PC-9 (cell line): ENCODE measurements around the gene CITED4. TPM values are rescaled to one million over a fixed set of nuclear protein-coding genes. Genes with fewer than 3 reads are reported as not detected.

Experiments used
- Bru-seq: library from RNA; stranded (reverse); fragments of 400-500 nt; gene quantifications from one replicate; lab custom pipeline; 2021; lab: Mats Ljungman, UMichigan
- BruChase-seq, 2 experiments: library from RNA; stranded (reverse); fragments of 400-500 nt; gene quantifications; one replicate each; lab custom pipeline; 2021; lab: Mats Ljungman, UMichigan
- BruUV-seq: library from RNA; stranded (reverse); fragments of 400-500 nt; replicated peaks from 2 replicates; lab custom pipeline; 2021; lab: Mats Ljungman, UMichigan
- CTCF ChIA-PET: fragments of 300-600 bp; sonication (Branson Sonifier 250); formaldehyde crosslinking; loops from one replicate; lab custom pipeline; 2022; ENCODE audit warnings: antibody characterized with exemption; lab: Charles Lee
- POLR2A ChIA-PET: fragments of 300-600 bp; sonication (Branson Sonifier 250); formaldehyde crosslinking; loops from one replicate; lab custom pipeline; 2022; ENCODE audit warnings: antibody characterized with exemption; ENCODE audit not compliant: unreplicated experiment; lab: Charles Lee
- DNase-seq, 2 experiments: peaks; one replicate each; pipeline versions ENCODE4 v3.0.0 to v3.0.0-alpha.2; 2015 to 2022; ENCODE audit warnings: mixed read lengths in 1 of 2
- H2AFZ ChIP-seq: fragments of 200-600 bp; sonication (generic); 2 replicates; pipeline ENCODE4 v1.8.1; 2017; ENCODE audit warnings: antibody characterized with exemption
- H3F3A ChIP-seq: fragments of 200-600 bp; sonication (generic); 2 replicates; pipeline ENCODE4 v1.8.1; 2017; ENCODE audit warnings: antibody characterized with exemption, mild to moderate bottlenecking, low read depth; ENCODE audit not compliant: insufficient read depth
- H3K27ac ChIP-seq: fragments of 200-600 bp; sonication (generic); 2 replicates; pipeline ENCODE4 v1.6.1; 2016; ENCODE audit warnings: mixed run types
- H3K27me3 ChIP-seq: fragments of 200-600 bp; sonication (generic); 2 replicates; pipeline ENCODE4 v1.6.1; 2016; ENCODE audit warnings: low read depth, mixed run types; ENCODE audit not compliant: insufficient read depth
- H3K36me3 ChIP-seq: fragments of 200-600 bp; sonication (generic); 2 replicates; pipeline ENCODE4 v1.6.1; 2016; ENCODE audit warnings: low read depth, mixed run types
- H3K4me1 ChIP-seq: fragments of 200-600 bp; sonication (generic); replicated peaks from 2 replicates; pipeline ENCODE4 v1.6.1; 2016; ENCODE audit warnings: mixed run types; ENCODE audit not compliant: insufficient read depth
- H3K4me2 ChIP-seq: fragments of 200-600 bp; sonication (generic); 2 replicates; pipeline ENCODE4 v1.6.1; 2017; ENCODE audit warnings: mixed run types
- H3K4me3 ChIP-seq: fragments of 200-600 bp; sonication (generic); 2 replicates; pipeline ENCODE4 v1.6.1; 2016; ENCODE audit warnings: mixed run types
- H3K79me2 ChIP-seq: fragments of 200-600 bp; sonication (generic); 2 replicates; pipeline ENCODE4 v1.6.1; 2017; ENCODE audit warnings: low read depth, mixed run types
- H3K9me2 ChIP-seq: fragments of 200-600 bp; sonication (generic); 2 replicates; pipeline ENCODE4 v1.8.1; 2017; ENCODE audit warnings: mild to moderate bottlenecking; ENCODE audit not compliant: insufficient read depth
- H3K9me3 ChIP-seq: fragments of 200-600 bp; sonication (generic); 2 replicates; pipeline ENCODE4 v1.8.1; 2016; ENCODE audit warnings: low read depth; ENCODE audit not compliant: insufficient read depth
- H4K20me1 ChIP-seq: fragments of 200-600 bp; sonication (generic); 2 replicates; pipeline ENCODE4 v1.8.1; 2017; ENCODE audit not compliant: insufficient read depth
- EZH2 ChIP-seq: fragments of 200-600 bp; sonication (generic); IDR thresholded peaks from 2 replicates; pipeline ENCODE4 v1.8.0; 2017; ENCODE audit warnings: antibody characterized with exemption, low read depth
- intact Hi-C: fragments of 100-400 bp; cut with micrococcal nuclease; formaldehyde crosslinking; loops from one replicate; pipeline ENCODE4 v1.10.0; 2022; ENCODE audit not compliant: unreplicated experiment
- long read RNA-seq: library from polyadenylated mRNA; stranded (forward); transcript quantifications from one replicate; pipeline ENCODE4 v2.0.0, GENCODE V29; 2022
- total RNA-seq: library from RNA; stranded (reverse); gene quantifications from 2 replicates; pipeline ENCODE4 v1.2.3, GENCODE V29; 2021
- TF ChIP-seq, protein P1 (sequence below): fragments of 200-600 bp; sonication (generic); conservative IDR thresholded peaks from 2 replicates; pipeline ENCODE4 v1.6.1; 2017; ENCODE audit warnings: mixed run types, antibody characterized with exemption, mild to moderate bottlenecking, moderate library complexity

Gene CITED4, protein sequence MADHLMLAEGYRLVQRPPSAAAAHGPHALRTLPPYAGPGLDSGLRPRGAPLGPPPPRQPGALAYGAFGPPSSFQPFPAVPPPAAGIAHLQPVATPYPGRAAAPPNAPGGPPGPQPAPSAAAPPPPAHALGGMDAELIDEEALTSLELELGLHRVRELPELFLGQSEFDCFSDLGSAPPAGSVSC
- total RNA-seq: 67.5 and 98.2 TPM in 2 replicates
- Bru-seq, nascent RNA: percentile 82 among the genes with signal in this experiment
- percentile 93 among the genes with signal in this experiment for BruChase-seq, experiment 1, labeled RNA remaining after a 2-hour chase
- percentile 93 among the genes with signal in this experiment for BruChase-seq, experiment 2, labeled RNA remaining after a 6-hour chase
- long read RNA-seq, transcript CITED4-201 (1 exons, 1,316 nt): major isoform, 202 of 202 reads
- long read RNA-seq, partial matches to known transcripts: 0 of 202 reads
- long read RNA-seq, other reads (novel, unspliced or antisense): 0 of 202 reads

DNA sequence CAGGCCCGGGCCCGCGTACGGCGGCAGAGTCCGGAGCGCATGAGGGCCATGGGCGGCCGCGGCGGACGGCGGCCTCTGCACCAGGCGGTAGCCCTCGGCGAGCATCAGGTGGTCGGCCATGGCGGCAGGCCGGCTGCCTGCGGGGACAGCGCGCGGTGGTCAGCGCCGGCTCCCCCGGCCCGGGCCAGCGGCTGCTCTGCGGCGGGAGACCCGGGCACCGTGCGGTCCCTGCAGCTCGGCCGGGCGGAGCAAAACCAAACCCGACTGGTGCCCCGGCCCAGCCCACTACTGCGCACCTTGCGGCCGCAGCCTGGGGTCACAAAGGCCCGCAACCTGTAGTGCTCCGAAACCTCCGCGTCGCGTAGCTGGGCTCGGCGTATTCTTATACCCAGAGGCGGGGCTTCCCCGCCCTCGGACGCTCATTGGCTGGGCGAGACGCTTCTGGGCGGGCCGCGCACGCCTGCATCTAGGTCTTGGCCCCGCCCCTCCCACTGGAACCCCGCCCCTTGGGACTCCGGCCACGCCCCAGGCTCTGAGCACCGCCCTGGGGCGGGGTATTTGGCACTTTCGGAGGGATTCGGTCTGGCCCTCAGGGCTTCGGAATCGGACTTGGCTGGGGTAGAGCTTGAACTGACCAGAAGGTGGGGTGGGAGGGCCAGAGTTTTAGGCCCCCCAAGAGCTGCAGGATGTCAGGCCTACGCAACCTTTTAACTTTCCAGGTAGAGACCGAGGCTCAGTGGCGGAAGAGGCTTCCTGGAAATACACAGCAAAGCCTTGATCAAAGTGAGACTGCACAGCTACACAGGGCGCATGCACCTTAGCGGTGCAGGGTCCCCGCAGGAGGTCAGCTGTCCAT, at the start of gene CITED4:
Gene CITED4 (minus strand): TSS at position 356 of the 856 bp plus-strand sequence. CDS start 236 bp downstream, at position 120.
- ChIA-PET POLR2A (interaction anchor here (0.5 to 1.3 kb wide), 20 partner anchors 9 to 1010 kb away, joined by 3 to 27 read pairs (median 5); partner anchors contain the start of gene SMAP2), CTCF (interaction anchor here (0.6 to 1.9 kb wide), 10 partner anchors 9 to 142 kb away, joined by 3 to 31 read pairs (median 4); no protein-coding TSS in a partner anchor)
- H3K4me2 ChIP-seq: peak within 1 kb of the TSS; percentile 98
- H4K20me1 ChIP-seq: no peaks in the 10 kb centered on the region
- intact Hi-C loops: loop anchor here (1.0 to 10.0 kb wide), 4 partner anchors 37 to 633 kb away; no protein-coding TSS in a partner anchor
- peaks cover 60% of the 10 kb centered on the region for H3K4me1 ChIP-seq
- 0 out of 2 replicates have a peak within 1 kb of the TSS, but pooled peaks have one; percentile 29 for H2AFZ ChIP-seq
- DNase-seq: peak; percentile 87 to 99
- H3K79me2 ChIP-seq: peaks cover 14% of the 10 kb centered on the region
- H3K27ac ChIP-seq: peak within 1 kb of the TSS; percentile 52
- H3F3A ChIP-seq: peaks cover 52% of the 10 kb centered on the region
- H3K4me3 ChIP-seq: peak within 1 kb of the TSS; percentile 89
- TF ChIP-seq, protein P1, sequence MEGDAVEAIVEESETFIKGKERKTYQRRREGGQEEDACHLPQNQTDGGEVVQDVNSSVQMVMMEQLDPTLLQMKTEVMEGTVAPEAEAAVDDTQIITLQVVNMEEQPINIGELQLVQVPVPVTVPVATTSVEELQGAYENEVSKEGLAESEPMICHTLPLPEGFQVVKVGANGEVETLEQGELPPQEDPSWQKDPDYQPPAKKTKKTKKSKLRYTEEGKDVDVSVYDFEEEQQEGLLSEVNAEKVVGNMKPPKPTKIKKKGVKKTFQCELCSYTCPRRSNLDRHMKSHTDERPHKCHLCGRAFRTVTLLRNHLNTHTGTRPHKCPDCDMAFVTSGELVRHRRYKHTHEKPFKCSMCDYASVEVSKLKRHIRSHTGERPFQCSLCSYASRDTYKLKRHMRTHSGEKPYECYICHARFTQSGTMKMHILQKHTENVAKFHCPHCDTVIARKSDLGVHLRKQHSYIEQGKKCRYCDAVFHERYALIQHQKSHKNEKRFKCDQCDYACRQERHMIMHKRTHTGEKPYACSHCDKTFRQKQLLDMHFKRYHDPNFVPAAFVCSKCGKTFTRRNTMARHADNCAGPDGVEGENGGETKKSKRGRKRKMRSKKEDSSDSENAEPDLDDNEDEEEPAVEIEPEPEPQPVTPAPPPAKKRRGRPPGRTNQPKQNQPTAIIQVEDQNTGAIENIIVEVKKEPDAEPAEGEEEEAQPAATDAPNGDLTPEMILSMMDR: peak; percentile 49
- no peak for TF ChIP-seq EZH2
- BruUV-seq: no TSS peak
- no peaks in the 10 kb centered on the region for H3K9me3 ChIP-seq
- no peaks in the 10 kb centered on the region for H3K27me3 ChIP-seq
- no peaks in the 10 kb centered on the region for H3K36me3 ChIP-seq
- no peaks in the 10 kb centered on the region for H3K9me2 ChIP-seq

DNA sequence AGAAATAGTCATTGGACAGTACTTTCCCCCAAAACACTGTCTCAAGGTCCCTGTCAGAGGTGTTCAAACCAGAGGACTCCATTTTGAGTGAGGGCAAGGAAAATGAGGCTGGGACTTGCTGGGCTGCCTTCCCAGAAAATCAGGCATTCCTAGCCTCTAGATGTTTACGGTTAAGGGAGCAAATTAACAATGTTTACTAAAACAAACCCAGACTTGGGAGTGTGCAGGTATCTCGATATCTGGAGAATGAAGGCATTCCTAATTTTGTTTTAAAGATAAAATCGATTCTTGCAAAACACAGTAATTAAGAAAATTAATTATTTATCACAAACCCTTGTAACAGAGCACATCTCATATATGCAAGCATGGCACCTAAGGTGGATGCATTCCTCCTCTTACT, 48.9 kb upstream of the CITED4 start:
- ChIA-PET POLR2A (no interaction called here), CTCF (interaction anchor here (0.7 kb wide), 1 partner anchor 41 kb away, joined by 3 read pairs; no protein-coding TSS in a partner anchor)

More for the DNA sequence above, 48.9 kb upstream of the CITED4 start:
- DNase-seq: no peak
- Histone ChIP-seq H3K4me1 (peaks cover 29% of the 10 kb centered on the region), H3F3A (peaks cover 22% of the 10 kb centered on the region), H3K9me2 (no peaks in the 10 kb centered on the region), H3K27ac (no peak overlapping the region), H3K4me2 (no peak overlapping the region), H3K79me2 (no peaks in the 10 kb centered on the region), H2AFZ (no peak overlapping the region), H3K9me3 (no peaks in the 10 kb centered on the region), H3K36me3 (no peaks in the 10 kb centered on the region), H3K27me3 (no peaks in the 10 kb centered on the region), H4K20me1 (no peaks in the 10 kb centered on the region), H3K4me3 (no peak overlapping the region)
- intact Hi-C loops: no loop called here
- TF ChIP-seq, protein P1: no peak
- TF ChIP-seq EZH2: no peak
- BruUV-seq: no TSS peak
